Measurements from ENCODE around the gene MATR3. TPM values are rescaled to one million over a fixed set of nuclear protein-coding genes. Genes with fewer than 3 reads are reported as not detected.

Gene MATR3
- total RNA-seq, 4 donors from 2014 or later, result 155 to 222 (median 211) TPM

GRCh38 chr5:139361835-139362429 is 68.4 kb downstream of the MATR3 start:
- TF ChIP-seq CTCF (IDR thresholded peaks at IDR 0.05), result no peak
- no peak for DNase-seq (ENCODE audit: low spot score)
- ATAC-seq (ENCODE audit: low FRiP score), result no peak

- ATAC-seq (ENCODE audit: low FRiP score) (no peak), DNase-seq (ENCODE audit: low spot score) (no peak)
- TF ChIP-seq CTCF (IDR thresholded peaks at IDR 0.05), result no peak
Measured at GRCh38 chr5:139363937-139364336, 70.4 kb downstream of the MATR3 start.

GRCh38 chr5:139364466-139364865 is 70.9 kb downstream of the MATR3 start:
- ATAC-seq (ENCODE audit: low FRiP score) (no peak), DNase-seq (ENCODE audit: low spot score) (no peak)
- no peak for TF ChIP-seq CTCF (IDR thresholded peaks at IDR 0.05)

GRCh38 chr5:139368613-139369012 is 75.1 kb downstream of the MATR3 start:
- no peak for TF ChIP-seq CTCF (IDR thresholded peaks at IDR 0.05)
- DNase-seq (ENCODE audit: low spot score), result no peak
- no peak for ATAC-seq (ENCODE audit: low FRiP score)

- no peak for TF ChIP-seq CTCF (IDR thresholded peaks at IDR 0.05)
- ATAC-seq (ENCODE audit: low FRiP score), result no peak
Measured at GRCh38 chr5:139369181-139369580, 75.6 kb downstream of the MATR3 start.

GRCh38 chr5:139371482-139372435 is 78.2 kb downstream of the MATR3 start:
- ATAC-seq (ENCODE audit: low FRiP score) (no peak), DNase-seq (ENCODE audit: low spot score) (no peak)
- TF ChIP-seq CTCF (IDR thresholded peaks at IDR 0.05), result no peak

More at GRCh38 chr5:139369181-139369580, 75.6 kb downstream of the MATR3 start:
- no peak for DNase-seq (ENCODE audit: low spot score)
